Loucy (cell line): ENCODE results near the gene POLR2J2.
"Not testable (repeated sequence)": the region's sequence is repeated elsewhere in the genome, so short reads cannot be mapped to it uniquely, and the experiment has no call there.

Experiments used
- CTCF ChIP-seq: fragments of 200-600 bp; sonication (generic); conservative IDR thresholded peaks from 2 replicates; pipeline ENCODE4 v1.5.1; 2014; ENCODE audit warnings: mild to moderate bottlenecking, antibody characterized with exemption, low read length
- EZH2phosphoT487 ChIP-seq: fragments of 200-600 bp; IDR thresholded peaks from 2 replicates; pipeline ENCODE4 v1.6.1; 2018; ENCODE audit warnings: antibody characterized with exemption, mild to moderate bottlenecking, moderate library complexity, borderline replicate concordance

GRCh38 chr7:102638848-102639247, 32.6 kb downstream of the POLR2J2 start:
- not testable (repeated sequence) for TF ChIP-seq CTCF, EZH2phosphoT487
